HepG2 (cell line): ENCODE results near the gene LINGO1.

Experiments used
- ATM ChIP-seq: fragments of 450-650 bp; IDR thresholded peaks from 2 replicates; pipeline ENCODE4 v1.7.1; 2017; ENCODE audit warnings: mild to moderate bottlenecking, borderline replicate concordance
- JUN ChIP-seq: sonication (generic); formaldehyde crosslinking; IDR thresholded peaks from 2 replicates; pipeline ENCODE4 v1.4.0; 2020; ENCODE audit warnings: mild to moderate bottlenecking, missing genetic modification reagents
- KLF9 ChIP-seq: IDR thresholded peaks from 2 replicates; pipeline ENCODE4 v1.6.1; 2016; ENCODE audit warnings: low read depth
- POLR2AphosphoS5 ChIP-seq: IDR thresholded peaks from 2 replicates; pipeline ENCODE4 v1.6.1; 2012; ENCODE audit warnings: low read depth, low read length
- TP53 ChIP-seq: sonication (generic); formaldehyde crosslinking; conservative IDR thresholded peaks from 2 replicates; pipeline ENCODE4 v1.4.0; 2020; ENCODE audit warnings: missing genetic modification reagents
- TF ChIP-seq, protein P1 (sequence below), 2 experiments: IDR thresholded peaks; 2 replicates each; pipeline ENCODE4 v1.6.1; 2011 to 2012; ENCODE audit warnings: low read length in 2 of 2, borderline replicate concordance in 1 of 2, low read depth in 1 of 2, mild to moderate bottlenecking in 1 of 2, moderate library complexity in 1 of 2
- TF ChIP-seq, protein P2 (sequence below): sonication (generic); formaldehyde crosslinking; IDR thresholded peaks from 2 replicates; pipeline ENCODE4 v1.4.0; 2020; ENCODE audit warnings: mild to moderate bottlenecking, missing genetic modification reagents

DNA sequence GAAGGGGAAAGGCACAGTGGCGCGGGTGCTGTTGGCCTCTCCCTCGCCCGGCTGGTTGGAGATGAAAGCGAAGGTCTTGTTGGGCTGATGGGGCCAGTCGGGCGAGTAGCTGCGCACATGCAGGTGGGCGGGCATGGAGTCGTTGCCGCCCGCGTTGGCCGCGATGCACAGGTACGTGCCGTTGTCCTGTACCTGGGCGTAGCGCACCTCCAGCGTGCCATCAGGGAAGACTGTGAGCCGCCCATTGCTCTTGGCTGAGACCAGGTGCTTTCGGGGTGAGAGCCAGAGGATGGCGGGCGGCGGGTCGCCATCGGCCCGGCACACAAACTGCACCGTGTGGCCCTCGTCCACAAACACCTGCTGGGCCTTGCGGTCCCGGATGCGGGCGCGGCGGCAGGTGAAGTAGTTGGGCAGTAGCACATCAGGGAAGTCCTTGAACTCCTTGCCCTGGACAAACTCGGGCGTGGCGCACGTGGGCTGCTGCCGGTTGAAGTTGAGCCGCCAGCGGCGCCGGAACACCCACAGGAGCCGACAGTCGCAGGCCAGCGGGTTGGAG lies 18.4 kb downstream of the LINGO1 start:
- no peak for TF ChIP-seq KLF9 (CRISPR knock-in tag)
- TF ChIP-seq, protein P1, sequence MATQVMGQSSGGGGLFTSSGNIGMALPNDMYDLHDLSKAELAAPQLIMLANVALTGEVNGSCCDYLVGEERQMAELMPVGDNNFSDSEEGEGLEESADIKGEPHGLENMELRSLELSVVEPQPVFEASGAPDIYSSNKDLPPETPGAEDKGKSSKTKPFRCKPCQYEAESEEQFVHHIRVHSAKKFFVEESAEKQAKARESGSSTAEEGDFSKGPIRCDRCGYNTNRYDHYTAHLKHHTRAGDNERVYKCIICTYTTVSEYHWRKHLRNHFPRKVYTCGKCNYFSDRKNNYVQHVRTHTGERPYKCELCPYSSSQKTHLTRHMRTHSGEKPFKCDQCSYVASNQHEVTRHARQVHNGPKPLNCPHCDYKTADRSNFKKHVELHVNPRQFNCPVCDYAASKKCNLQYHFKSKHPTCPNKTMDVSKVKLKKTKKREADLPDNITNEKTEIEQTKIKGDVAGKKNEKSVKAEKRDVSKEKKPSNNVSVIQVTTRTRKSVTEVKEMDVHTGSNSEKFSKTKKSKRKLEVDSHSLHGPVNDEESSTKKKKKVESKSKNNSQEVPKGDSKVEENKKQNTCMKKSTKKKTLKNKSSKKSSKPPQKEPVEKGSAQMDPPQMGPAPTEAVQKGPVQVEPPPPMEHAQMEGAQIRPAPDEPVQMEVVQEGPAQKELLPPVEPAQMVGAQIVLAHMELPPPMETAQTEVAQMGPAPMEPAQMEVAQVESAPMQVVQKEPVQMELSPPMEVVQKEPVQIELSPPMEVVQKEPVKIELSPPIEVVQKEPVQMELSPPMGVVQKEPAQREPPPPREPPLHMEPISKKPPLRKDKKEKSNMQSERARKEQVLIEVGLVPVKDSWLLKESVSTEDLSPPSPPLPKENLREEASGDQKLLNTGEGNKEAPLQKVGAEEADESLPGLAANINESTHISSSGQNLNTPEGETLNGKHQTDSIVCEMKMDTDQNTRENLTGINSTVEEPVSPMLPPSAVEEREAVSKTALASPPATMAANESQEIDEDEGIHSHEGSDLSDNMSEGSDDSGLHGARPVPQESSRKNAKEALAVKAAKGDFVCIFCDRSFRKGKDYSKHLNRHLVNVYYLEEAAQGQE (IDR thresholded peaks at IDR 0.05; ENCODE audit: borderline replicate concordance in 1 of 2, low read depth in 1 of 2, low read length in 2 of 2): no peak
- TF ChIP-seq, protein P2, sequence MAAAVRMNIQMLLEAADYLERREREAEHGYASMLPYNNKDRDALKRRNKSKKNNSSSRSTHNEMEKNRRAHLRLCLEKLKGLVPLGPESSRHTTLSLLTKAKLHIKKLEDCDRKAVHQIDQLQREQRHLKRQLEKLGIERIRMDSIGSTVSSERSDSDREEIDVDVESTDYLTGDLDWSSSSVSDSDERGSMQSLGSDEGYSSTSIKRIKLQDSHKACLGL: no peak
- TF ChIP-seq POLR2AphosphoS5: no peak
- TF ChIP-seq JUN (CRISPR knock-in tag): no peak
- TF ChIP-seq ATM: no peak
- no peak for TF ChIP-seq TP53
